GM12891 (cell line): Measurements from ENCODE around the gene TANC1.

Source experiments
- DNase-seq: peaks from one replicate; pipeline ENCODE4 v3.0.0; 2011; ENCODE audit warnings: low spot score; ENCODE audit not compliant: insufficient read length
- FAIRE-seq: peaks from 2 replicates; lab custom pipeline; 2011; peaks lifted over from hg19 to GRCh38; lab: Jason Lieb, UNC
- PAX5 ChIP-seq: IDR thresholded peaks from 2 replicates; pipeline ENCODE4 v1.6.1; 2011; ENCODE audit warnings: low read length, moderate library complexity, mild to moderate bottlenecking; ENCODE audit not compliant: insufficient read depth, severe bottlenecking
- POLR2A ChIP-seq: IDR thresholded peaks from 2 replicates; pipeline ENCODE4 v1.6.1; 2011; ENCODE audit warnings: low read depth, low read length, control low read depth
- POLR2AphosphoS5 ChIP-seq: IDR thresholded peaks from 2 replicates; pipeline ENCODE4 v1.6.1; 2011; ENCODE audit warnings: low read depth, low read length, control low read depth
- POU2F2 ChIP-seq: IDR thresholded peaks from 2 replicates; pipeline ENCODE4 v1.6.1; 2011; ENCODE audit warnings: low read depth, mild to moderate bottlenecking, control low read depth, low read length, moderate library complexity
- SPI1 ChIP-seq: IDR thresholded peaks from 2 replicates; pipeline ENCODE4 v1.6.1; 2011; ENCODE audit warnings: low read depth, low read length, control low read depth
- TAF1 ChIP-seq: IDR thresholded peaks from 2 replicates; pipeline ENCODE4 v1.6.1; 2011; ENCODE audit warnings: low read depth, low read length, control low read depth

TANC1 gene

DNA sequence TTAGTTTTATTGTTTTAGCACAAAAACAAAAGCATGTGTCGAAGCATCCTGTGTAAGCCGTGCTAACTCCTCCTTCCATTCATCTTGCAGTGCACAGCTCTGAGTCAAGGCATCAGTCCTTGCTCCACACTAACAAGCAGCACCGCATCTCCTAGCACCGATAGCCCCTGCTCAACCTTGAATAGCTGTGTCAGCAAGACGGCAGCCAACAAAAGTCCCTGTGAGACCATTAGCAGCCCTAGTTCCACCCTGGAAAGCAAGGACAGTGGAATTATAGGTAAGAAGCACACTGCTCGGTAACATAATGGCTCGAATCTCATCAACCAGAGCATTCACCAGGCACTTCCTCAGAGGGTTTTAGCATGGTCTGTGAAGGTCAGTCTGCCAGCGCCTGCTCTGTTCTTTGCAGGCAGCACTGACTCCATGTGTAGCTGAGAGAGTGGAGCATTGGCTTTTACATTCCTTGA is 181.9 kb downstream of the TANC1 start:
- DNase-seq (no peak), FAIRE-seq (no peak)
- no peak for TF ChIP-seq POLR2A
- TF ChIP-seq TAF1, result no peak
- TF ChIP-seq POLR2AphosphoS5, result no peak
- no peak for TF ChIP-seq SPI1
- TF ChIP-seq PAX5, result no peak
- no peak for TF ChIP-seq POU2F2

DNA sequence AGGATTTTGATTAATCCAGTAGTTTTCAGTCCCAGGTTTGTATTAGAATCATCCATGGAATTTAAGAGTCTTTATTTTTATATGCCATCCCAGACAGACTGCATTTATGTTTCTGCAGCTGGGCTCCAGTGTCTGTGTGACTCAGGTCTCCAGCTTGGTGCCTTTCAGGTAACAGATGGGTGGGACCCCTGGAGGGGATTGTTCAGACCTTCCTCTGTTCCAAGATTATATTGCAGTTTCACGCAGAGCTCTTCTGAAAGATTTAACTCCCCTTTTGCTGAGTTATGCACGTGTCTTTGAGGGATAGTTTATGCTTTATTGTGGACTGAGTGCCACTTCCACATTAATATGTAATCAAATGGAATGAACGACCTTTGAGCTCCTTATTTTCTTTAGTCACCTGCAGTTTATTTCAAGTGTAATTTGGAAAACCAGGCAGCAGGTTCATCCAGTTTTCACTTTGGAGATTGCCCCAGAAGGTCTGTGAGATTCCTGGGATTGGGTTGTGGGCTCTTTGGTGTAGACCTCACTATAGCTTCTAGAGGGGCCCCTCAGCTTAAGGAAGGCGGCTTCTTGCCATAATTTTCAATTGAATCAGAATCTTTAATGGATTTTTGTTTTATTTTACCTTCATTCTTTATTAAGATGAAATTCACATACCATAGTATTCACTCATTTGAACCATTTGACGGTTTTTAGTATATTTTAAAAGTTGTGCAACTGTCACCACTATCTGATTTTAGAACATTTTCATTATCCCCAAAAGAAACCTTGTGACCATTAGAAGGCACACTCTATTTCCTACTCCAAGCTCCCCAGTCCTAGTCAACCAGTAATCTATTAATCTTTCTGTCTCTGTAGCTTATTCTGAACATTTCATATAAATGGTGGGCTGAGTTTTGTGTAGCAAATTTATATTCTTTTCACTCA is 183.0 kb downstream of the TANC1 start:
- DNase-seq (no peak), FAIRE-seq (no peak)
- TF ChIP-seq PAX5 (no peak), SPI1 (no peak), POLR2A (no peak), POU2F2 (no peak), POLR2AphosphoS5 (no peak), TAF1 (no peak)

- no peak for DNase-seq
- TF ChIP-seq POU2F2 (no peak), POLR2A (no peak), SPI1 (no peak), POLR2AphosphoS5 (no peak), PAX5 (no peak), TAF1 (no peak)
- FAIRE-seq, result no peak
Observed at GRCh38 chr2:159152128-159152778, 183.8 kb downstream of the TANC1 start.

DNA sequence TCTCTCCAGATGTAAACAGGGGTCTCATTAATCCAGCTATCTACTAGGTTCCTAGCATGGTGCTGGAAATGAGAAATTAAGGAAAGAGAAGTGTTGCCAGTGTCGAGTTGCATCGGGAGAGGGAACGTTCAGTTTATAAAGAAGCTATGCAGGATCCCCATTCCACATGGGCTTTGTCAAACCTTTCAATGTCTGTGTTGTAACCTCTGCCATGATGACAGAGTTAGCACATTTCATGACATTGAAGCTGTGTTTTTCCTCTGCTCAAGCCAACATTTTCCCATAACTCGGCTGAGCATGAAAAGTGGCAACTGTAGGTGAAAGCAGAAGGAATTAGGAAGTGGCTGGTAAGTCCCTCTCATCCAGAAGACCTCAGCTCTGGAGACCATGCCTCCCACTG is 184.6 kb downstream of the TANC1 start:
- TF ChIP-seq POU2F2 (no peak), POLR2A (no peak), PAX5 (no peak), POLR2AphosphoS5 (no peak), TAF1 (no peak), SPI1 (no peak)
- no peak for DNase-seq
- FAIRE-seq, result no peak

DNA sequence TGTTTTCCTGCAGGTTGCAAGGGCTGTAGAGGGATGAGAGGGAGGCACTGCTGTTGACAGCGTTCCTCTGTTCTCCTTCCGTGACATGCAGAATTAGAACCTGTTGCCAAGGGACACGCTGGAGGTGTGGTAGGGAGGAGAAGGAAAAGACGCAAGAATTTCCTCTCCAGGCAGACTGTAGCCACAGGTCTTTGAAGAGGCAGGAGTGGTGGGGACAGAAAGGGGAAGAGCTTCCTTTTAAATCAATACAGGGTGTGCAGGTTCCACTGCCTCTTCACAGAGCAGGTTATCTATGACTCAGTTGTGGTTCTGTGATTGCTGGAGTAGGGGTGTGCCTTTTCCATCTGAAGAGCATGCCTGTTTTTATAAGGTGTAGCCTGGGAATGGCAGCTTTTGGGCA is 185.0 kb downstream of the TANC1 start:
- TF ChIP-seq POLR2AphosphoS5 (no peak), PAX5 (no peak), POLR2A (no peak), POU2F2 (no peak), TAF1 (no peak), SPI1 (no peak)
- DNase-seq (no peak), FAIRE-seq (no peak)

DNA sequence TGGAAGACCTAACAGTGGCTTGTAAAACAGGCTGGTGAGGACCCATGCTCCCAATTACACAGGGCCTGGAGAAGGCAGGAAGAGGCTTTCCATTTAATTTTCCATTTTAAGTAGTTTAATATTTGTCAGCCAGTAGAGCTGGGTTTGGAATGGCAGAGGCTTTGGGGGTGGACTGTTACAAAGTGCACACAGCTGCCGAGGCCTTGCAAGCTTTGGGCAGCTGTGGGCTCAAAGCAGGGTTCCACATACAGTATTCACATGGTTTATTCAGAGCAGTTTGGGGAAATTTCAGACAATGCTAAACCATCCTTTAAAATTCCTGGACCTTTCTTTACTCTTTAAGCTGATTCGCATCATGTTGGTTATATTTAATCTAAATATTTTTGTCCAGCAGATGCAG is 185.5 kb downstream of the TANC1 start:
- TF ChIP-seq POU2F2, result no peak
- no peak for TF ChIP-seq POLR2AphosphoS5
- FAIRE-seq, result no peak
- no peak for DNase-seq

GRCh38 chr2:159154366-159154765 is 185.9 kb downstream of the TANC1 start:
- FAIRE-seq, result no peak
- TF ChIP-seq POLR2AphosphoS5 (no peak), POLR2A (no peak), TAF1 (no peak), PAX5 (no peak), SPI1 (no peak), POU2F2 (no peak)
- DNase-seq, result no peak

DNA sequence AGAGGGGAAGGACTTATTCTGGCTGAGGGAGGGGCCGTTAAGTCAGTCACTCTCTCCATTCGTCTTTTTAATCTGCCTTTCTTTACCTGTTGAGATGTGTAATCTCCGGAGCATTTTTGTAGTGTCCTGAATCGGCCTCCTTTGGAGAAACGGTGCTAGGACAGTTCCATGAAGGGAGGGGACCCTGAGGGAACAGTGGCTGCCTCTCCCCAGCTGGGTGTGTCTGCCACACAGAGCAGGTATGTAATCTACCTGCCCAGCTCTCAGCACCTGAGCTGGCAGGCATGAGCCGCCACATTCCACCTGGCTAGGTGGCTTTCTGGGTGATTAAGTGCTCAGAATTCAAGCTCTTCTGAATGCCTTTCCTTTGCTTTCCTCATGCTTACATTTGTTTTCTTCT is 186.9 kb downstream of the TANC1 start:
- TF ChIP-seq TAF1 (no peak), SPI1 (no peak), POLR2AphosphoS5 (no peak), POU2F2 (no peak), POLR2A (no peak), PAX5 (no peak)
- no peak for DNase-seq
- FAIRE-seq, result no peak

DNA sequence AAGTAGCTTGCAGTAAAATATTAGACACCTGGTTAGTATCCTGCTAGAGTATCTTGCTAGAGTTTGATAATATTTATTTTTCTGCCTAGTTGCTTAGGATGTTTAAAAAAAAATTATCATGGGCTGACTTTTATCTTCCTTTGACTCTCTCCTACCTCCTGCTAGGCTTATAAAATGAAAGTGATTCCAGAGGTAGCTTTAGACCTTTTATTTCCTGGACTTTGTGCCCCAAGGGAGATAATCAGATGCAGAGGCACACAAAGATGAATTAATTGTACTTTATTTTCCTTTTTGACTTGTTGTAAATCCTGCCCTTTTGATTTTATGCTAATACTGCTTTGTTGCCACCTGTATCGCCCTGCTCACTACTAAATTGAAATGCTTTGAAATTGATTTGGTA is 187.4 kb downstream of the TANC1 start:
- DNase-seq (no peak), FAIRE-seq (no peak)
- TF ChIP-seq POLR2AphosphoS5 (no peak), SPI1 (no peak), POLR2A (no peak), POU2F2 (no peak), PAX5 (no peak), TAF1 (no peak)
